Colonic mucosa (tissue), 4 donors: Measurements from ENCODE around the gene PCCA. TPM values are rescaled to one million over a fixed set of nuclear protein-coding genes. Genes with fewer than 3 reads are reported as not detected.
"Not testable (repeated sequence)": the region's sequence is repeated elsewhere in the genome, so short reads cannot be mapped to it uniquely, and the experiment has no call there.

ENCODE experiments used
- DNase-seq: peaks from one replicate; pipeline ENCODE4 v3.0.0-alpha.2; 2020
- H3K27ac ChIP-seq: fragments of 200-600 bp; one replicate; pipeline ENCODE4 v1.8.0; 2021
- H3K27me3 ChIP-seq: fragments of 200-600 bp; one replicate; pipeline ENCODE4 v1.8.0; 2021
- H3K36me3 ChIP-seq: fragments of 200-600 bp; one replicate; pipeline ENCODE4 v1.8.0; 2021
- H3K4me1 ChIP-seq: fragments of 200-600 bp; one replicate; pipeline ENCODE4 v1.8.0; 2021; ENCODE audit warnings: mild to moderate bottlenecking
- H3K4me3 ChIP-seq: fragments of 200-600 bp; one replicate; pipeline ENCODE4 v1.8.0; 2021
- H3K9ac ChIP-seq, 2 donors: one replicate each; pipeline ENCODE4 v1.7.0; 2013; ENCODE audit warnings: control low read depth in 2 of 2, low read depth in 2 of 2, low read length in 2 of 2
- H3K9me3 ChIP-seq: fragments of 200-600 bp; one replicate; pipeline ENCODE4 v1.8.0; 2021
- intact Hi-C: fragments of 100-400 bp; cut with DNase I; formaldehyde crosslinking; loops from one replicate; pipeline ENCODE4 v1.14.1; 2022
- total RNA-seq, 2 donors: library from RNA; stranded (reverse); fragmentation: NEBNext Ultra II Directional in 1 of 2; extraction: Animal tissue kit (Norgen Biotek cat#: 25700) in 1 of 2; gene quantifications; one replicate each; pipeline ENCODE4 v1.2.1, GENCODE V29; 2021
- TF ChIP-seq, protein P1 (sequence below): fragments of 200-600 bp; IDR thresholded peaks from one replicate; pipeline ENCODE4 v1.8.0; 2022; ENCODE audit warnings: antibody characterized with exemption, mild to moderate bottlenecking
- donor health status: healthy.
- donor health status: DM: no; HTN: no; CAD: no.
- donor health status: DM: no; HTN: no; CAD: no.

Gene PCCA
- total RNA-seq, 2 donors from 2014 or later = 65.5 to 109 TPM

DNA sequence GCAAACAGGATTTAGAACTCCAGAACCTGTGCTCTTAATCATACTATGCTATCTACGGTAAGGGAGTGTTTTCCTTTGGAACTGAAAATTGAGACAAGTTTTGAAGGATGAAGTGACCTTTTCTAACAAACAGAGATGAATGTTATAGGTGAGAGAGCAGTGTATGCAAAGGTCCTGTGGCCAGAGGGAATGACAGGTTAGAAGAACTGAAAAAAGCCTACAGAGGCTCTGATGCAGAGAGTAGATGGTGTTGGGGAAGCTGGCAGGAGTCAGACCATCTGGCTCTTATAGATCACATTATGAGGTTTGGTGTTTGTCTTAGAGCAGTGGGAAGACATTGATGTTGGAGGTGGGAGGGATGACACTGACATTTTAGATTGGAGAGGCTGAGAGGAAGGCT is 2.0 kb downstream of the PCCA start:
- Histone ChIP-seq H3K9ac (no peak overlapping the region), H3K27ac (no peak overlapping the region), H3K9me3 (no peaks in the 10 kb centered on the region), H3K4me1 (peaks cover 13% of the 10 kb centered on the region), H3K36me3 (no peaks in the 10 kb centered on the region), H3K4me3 (no peak overlapping the region), H3K27me3 (no peaks in the 10 kb centered on the region)
- no peak for DNase-seq
- TF ChIP-seq, protein P1, sequence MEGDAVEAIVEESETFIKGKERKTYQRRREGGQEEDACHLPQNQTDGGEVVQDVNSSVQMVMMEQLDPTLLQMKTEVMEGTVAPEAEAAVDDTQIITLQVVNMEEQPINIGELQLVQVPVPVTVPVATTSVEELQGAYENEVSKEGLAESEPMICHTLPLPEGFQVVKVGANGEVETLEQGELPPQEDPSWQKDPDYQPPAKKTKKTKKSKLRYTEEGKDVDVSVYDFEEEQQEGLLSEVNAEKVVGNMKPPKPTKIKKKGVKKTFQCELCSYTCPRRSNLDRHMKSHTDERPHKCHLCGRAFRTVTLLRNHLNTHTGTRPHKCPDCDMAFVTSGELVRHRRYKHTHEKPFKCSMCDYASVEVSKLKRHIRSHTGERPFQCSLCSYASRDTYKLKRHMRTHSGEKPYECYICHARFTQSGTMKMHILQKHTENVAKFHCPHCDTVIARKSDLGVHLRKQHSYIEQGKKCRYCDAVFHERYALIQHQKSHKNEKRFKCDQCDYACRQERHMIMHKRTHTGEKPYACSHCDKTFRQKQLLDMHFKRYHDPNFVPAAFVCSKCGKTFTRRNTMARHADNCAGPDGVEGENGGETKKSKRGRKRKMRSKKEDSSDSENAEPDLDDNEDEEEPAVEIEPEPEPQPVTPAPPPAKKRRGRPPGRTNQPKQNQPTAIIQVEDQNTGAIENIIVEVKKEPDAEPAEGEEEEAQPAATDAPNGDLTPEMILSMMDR = no peak
- intact Hi-C loops = no loop called here

DNA sequence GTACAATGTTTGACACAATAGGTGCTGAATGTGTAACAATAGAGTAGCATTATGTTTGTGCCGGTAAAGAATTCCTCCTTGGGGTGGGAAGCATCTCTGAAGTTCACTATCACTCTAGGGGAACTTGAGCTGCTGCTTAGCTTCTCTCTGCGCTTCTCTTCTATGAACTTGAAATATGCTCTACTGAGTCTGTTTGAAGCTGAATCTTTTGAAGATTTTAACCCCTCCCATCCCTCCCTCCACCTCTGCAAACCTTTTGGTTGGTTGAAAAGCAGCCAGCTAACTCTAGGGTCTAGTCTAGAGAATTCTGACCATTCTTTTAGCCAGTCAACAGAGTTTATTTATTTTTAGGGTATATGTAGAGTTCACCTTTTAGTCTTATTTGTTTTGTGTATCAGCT is 2.5 kb downstream of the PCCA start:
- DNase-seq = no peak
- TF ChIP-seq, protein P1 = no peak
- intact Hi-C loops = no loop called here
- Histone ChIP-seq H3K4me3 (no peak overlapping the region), H3K27ac (no peak overlapping the region), H3K9ac (no peak overlapping the region), H3K4me1 (peaks cover 13% of the 10 kb centered on the region), H3K27me3 (no peaks in the 10 kb centered on the region), H3K9me3 (no peaks in the 10 kb centered on the region), H3K36me3 (no peaks in the 10 kb centered on the region)

DNA sequence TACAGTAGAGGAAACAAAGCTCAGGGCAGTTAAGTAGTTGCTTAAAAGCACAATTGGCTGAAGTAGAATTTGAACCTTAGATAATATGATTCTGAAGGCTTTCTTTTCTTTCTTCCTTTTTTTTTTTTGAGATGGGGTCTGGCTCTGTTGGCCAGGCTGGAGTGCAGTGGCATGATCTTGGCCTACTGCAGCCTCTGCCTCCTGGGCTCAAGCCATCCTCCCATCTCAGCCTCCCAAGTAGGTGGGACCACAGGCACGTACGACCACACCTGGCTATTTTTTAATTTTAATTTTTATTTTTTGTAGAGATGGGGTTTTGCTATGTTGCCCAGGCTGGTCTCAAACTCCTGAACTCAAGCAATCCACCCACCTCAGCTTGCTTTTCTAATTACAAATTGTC is 3.4 kb downstream of the PCCA start:
- DNase-seq, H3K9me3 ChIP-seq, H3K27me3 ChIP-seq, H3K27ac ChIP-seq, H3K36me3 ChIP-seq, H3K9ac ChIP-seq, intact Hi-C loops, H3K4me3 ChIP-seq: not testable (repeated sequence)
- H3K4me1 ChIP-seq = peaks cover 13% of the 10 kb centered on the region

DNA sequence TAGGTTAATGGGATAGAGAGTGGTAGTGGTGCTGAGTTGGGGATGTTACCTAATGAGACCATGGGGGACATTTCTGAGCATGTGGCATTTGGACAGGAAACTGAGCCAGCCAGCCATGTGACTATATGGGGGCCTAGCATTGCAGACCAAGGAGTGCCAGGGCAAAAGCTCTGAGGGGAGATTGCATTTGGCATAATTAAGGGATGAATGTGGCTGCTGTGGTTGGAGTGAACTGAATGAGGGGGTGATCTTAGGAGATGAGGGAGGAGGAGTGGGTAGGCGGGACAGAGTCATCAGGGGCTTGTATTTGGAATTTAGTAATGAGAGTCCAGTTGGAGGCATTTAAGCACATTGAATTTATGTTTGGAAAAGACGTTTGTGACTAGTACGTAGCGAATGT is 6.6 kb downstream of the PCCA start:
- DNase-seq = no peak
- Histone ChIP-seq H3K36me3 (no peaks in the 10 kb centered on the region), H3K27ac (no peak overlapping the region), H3K9me3 (no peaks in the 10 kb centered on the region), H3K9ac (no peak overlapping the region), H3K4me1 (peaks cover under 1% of the 10 kb centered on the region), H3K4me3 (no peak overlapping the region), H3K27me3 (no peaks in the 10 kb centered on the region)
- intact Hi-C loops = no loop called here
- TF ChIP-seq, protein P1 = no peak

DNA sequence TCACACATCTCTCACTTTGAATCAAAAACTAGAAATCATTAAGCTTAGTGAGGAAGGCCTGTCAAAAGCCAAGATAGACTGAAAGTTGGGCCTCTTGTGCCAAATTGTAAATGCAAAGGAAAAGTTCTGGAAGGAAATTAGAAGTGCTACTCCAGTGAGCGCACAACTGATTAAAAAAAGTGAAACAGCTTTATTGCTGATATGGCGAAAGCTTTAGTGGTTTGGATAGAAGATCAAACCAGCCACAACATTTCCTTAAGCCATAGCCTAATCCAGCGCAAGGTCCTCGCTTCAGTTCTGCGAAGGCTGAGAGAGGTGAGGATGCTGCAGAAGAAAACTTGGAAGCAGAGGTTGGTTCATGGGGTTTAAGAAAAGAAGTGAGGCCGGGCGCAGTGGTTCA is 7.6 kb downstream of the PCCA start:
- H3K9ac ChIP-seq = no peak overlapping the region
- TF ChIP-seq, protein P1 = no peak
- H3K4me1 ChIP-seq = no peaks in the 10 kb centered on the region
- H3K27me3 ChIP-seq = no peaks in the 10 kb centered on the region
- intact Hi-C loops = no loop called here
- no peak for DNase-seq
- no peak overlapping the region for H3K4me3 ChIP-seq
- no peaks in the 10 kb centered on the region for H3K9me3 ChIP-seq
- H3K27ac ChIP-seq = no peak overlapping the region
- H3K36me3 ChIP-seq = no peaks in the 10 kb centered on the region

DNA sequence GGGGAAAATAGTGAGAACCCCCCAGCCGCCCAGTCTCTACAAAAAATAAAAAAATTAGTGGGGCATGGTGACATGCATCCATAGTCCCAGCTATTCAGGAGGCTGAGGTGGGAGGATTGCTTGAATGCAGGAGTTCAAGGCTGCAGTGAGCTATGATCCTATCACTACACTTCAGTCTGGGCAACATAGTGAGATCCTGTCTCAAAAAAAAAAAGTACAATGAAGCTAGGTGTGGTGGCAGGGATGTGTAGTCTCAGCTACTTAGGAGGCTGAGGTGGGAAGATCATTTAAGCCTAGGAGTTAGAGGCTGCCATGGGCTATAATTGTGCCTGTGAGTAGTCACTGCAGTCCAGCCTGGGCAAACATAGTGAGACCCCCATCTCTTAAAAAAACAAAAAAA is 8.9 kb downstream of the PCCA start:
- Histone ChIP-seq H3K27me3 (no peaks in the 10 kb centered on the region), H3K9ac (no peak overlapping the region), H3K9me3 (no peaks in the 10 kb centered on the region), H3K36me3 (no peaks in the 10 kb centered on the region), H3K4me3 (no peak overlapping the region), H3K27ac (no peak overlapping the region), H3K4me1 (no peaks in the 10 kb centered on the region)
- DNase-seq = no peak
- TF ChIP-seq, protein P1 = no peak
- intact Hi-C loops = no loop called here
